ENCODE data around the gene PGS1. TPM values are rescaled to one million over a fixed set of nuclear protein-coding genes. Genes with fewer than 3 reads are reported as not detected.

Gene PGS1
- total RNA-seq, 1 donor from 2014 or later: 59.3 TPM

DNA sequence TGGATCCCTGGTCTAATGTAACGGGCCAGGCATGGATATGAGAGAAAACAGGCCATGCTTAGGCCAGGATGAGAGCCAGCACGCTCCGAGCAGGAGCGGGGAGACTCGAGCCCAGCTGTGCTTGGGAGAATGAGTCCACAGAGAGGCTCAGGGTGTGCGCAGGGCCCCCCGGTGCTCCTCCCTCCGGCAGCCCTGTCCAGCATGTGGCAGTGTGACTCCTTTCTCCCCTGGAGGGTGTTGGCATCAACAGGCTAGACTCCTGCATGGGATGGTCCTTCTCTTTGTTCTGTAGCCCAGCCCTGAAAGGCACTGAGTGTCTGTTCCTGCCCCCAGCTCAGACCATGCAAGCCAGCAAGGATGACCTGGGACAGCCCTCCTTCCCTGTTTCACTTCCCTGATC, 23.4 kb downstream of the PGS1 start:
- H3K36me3 Mint-ChIP-seq (ENCODE audit: low read depth): peaks cover 83% of the 10 kb centered on the region
- H3K4me3 Mint-ChIP-seq (ENCODE audit: low read depth): no peak overlapping the region
- H3K9me3 Mint-ChIP-seq: no peaks in the 10 kb centered on the region
- no peak for DNase-seq (ENCODE audit: low spot score)
- H3K27ac Mint-ChIP-seq: no peak overlapping the region
- intact Hi-C loops (cut with micrococcal nuclease): no loop called here
- H3K4me1 Mint-ChIP-seq (ENCODE audit: low read depth): peaks cover 3% of the 10 kb centered on the region
- H3K27me3 Mint-ChIP-seq (ENCODE audit: low read depth): no peaks in the 10 kb centered on the region

DNA sequence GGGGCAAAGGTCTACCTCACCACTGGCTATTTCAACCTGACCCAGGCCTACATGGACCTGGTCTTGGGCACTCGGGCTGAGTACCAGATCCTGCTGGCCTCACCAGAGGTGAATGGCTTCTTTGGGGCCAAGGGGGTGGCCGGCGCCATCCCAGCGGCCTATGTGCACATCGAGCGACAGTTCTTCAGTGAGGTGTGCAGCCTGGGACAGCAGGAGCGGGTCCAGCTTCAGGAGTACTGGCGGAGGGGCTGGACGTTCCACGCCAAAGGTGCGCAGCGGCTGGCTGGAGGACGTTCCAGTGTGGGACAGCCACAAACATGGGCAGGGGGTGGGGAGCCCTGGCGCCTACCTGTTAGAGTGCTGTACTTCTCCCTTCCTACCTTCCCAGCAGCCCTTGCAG, 25.4 kb downstream of the PGS1 start:
- Mint-ChIP-seq H3K27me3 (ENCODE audit: low read depth) (no peaks in the 10 kb centered on the region), H3K4me1 (ENCODE audit: low read depth) (peaks cover 3% of the 10 kb centered on the region), H3K9me3 (no peaks in the 10 kb centered on the region), H3K4me3 (ENCODE audit: low read depth) (no peak overlapping the region), H3K36me3 (ENCODE audit: low read depth) (peaks cover 71% of the 10 kb centered on the region), H3K27ac (no peak overlapping the region)
- no peak for DNase-seq (ENCODE audit: low spot score)
- intact Hi-C loops (cut with micrococcal nuclease): no loop called here

DNA sequence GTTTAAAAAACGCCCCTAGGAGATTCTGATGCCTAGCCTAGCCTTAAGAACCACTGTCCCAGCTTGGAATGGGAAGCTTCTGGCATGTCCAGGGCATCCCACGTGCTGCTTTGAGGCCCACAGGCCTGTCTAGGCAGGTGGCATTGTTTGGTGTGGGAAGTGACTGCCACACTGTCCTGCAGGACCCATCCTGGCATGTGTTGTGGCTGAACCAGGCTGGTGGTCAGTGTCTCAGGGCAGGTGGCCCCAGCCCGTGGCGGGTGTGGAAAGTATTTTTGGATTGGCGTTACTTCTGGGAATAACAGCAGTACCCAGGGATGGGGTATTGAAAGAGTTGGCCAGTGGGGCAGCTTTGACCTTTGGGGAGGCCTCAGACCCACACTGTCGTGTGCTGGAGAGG, 27.9 kb downstream of the PGS1 start:
- peaks cover 12% of the 10 kb centered on the region for H3K4me1 Mint-ChIP-seq (ENCODE audit: low read depth)

DNA sequence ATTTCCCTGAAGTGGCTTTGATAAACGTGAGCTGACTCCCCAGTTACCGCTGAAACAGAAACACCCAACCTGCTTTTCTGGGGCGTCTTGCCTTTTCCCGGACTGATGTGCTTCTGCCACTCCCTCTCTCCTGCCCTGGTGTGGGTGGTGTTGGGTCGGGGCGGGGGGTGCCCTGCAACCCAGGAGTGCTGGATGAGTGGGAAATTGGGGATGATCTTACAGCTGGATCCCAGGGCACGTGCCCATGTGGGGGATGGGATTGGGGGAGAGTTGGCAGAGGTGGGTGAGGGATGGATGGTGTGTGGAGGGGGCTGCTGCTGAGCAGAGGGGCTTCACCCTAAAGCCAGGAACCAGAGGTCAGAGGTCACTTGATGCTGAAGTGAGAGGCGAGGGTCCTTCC, 28.5 kb downstream of the PGS1 start:
- peak overlapping the region; percentile 24 for H3K27ac Mint-ChIP-seq
- no peaks in the 10 kb centered on the region for H3K27me3 Mint-ChIP-seq (ENCODE audit: low read depth)
- DNase-seq (ENCODE audit: low spot score): no peak
- H3K4me1 Mint-ChIP-seq (ENCODE audit: low read depth): peaks cover 16% of the 10 kb centered on the region
- peaks cover 44% of the 10 kb centered on the region for H3K36me3 Mint-ChIP-seq (ENCODE audit: low read depth)
- intact Hi-C loops (cut with micrococcal nuclease): no loop called here
- no peaks in the 10 kb centered on the region for H3K9me3 Mint-ChIP-seq
- H3K4me3 Mint-ChIP-seq (ENCODE audit: low read depth): no peak overlapping the region

More for the DNA sequence above, 27.9 kb downstream of the PGS1 start:
- H3K27ac Mint-ChIP-seq: no peak overlapping the region
- H3K4me3 Mint-ChIP-seq (ENCODE audit: low read depth): no peak overlapping the region
- DNase-seq (ENCODE audit: low spot score): no peak
- H3K9me3 Mint-ChIP-seq: no peaks in the 10 kb centered on the region
- H3K27me3 Mint-ChIP-seq (ENCODE audit: low read depth): no peaks in the 10 kb centered on the region
- intact Hi-C loops (cut with micrococcal nuclease): no loop called here
- peaks cover 48% of the 10 kb centered on the region for H3K36me3 Mint-ChIP-seq (ENCODE audit: low read depth)

DNA sequence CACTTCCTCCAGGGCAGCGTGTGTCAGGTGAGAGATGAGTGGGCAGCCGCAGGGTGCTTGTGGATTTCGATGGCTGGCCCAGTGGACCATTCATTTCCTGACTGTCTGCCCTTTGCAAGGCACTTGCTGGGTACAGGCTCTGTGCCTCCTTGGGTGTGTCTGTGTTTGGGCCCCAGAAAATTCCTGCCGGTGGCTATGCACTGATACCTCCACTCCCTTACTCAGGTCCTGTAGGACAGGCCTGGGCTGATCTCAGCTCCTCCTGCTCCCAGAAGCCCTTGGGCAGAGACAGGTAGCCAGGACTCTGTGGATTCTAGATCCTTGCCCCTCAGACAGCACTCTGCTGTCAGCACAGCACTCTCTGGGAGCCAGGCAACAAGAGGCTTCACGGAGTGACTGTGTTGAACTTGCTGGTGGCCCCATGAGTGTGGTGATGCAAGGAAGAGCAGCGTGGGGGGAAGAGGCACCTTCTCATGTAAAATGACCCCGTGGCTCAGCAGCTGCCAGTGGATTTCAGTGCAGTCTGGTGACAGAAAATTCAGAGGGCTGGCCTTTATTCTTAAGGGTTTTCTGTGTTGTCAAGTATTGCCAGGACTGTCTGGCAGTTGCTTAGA, 29.0 kb downstream of the PGS1 start:
- Mint-ChIP-seq H3K4me1 (ENCODE audit: low read depth) (peaks cover 22% of the 10 kb centered on the region), H3K27ac (no peak overlapping the region)

DNA sequence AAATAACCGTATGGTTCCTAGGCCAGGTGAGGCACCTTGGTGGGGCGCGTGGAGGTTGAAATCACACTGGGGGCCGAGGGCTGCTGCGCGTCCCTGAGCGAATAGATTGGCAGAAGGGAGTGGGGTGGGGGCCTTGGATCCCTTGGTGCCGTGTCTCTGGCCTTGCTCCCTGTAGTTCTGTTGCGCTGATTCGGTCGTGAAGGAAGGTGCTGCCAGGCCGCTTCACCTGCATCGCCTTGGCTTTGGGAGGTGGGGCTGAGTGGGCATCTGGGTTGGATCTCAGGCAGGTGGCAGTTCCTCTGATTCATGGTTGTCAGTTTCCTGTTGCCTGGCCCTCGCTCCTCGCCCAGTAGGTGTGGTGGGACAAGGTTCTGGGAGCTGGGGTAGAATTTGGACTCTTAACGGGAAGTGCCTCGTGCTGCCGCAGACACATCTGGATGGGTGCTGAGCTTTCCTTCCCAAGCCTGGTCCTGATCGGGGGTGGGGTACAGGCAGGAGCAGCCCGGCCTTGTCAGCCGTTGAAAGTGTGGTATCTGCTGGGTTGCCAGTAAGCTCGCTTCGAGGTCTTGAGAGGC, 30.1 kb downstream of the PGS1 start:
- H3K27me3 Mint-ChIP-seq (ENCODE audit: low read depth): no peaks in the 10 kb centered on the region
- intact Hi-C loops (cut with micrococcal nuclease): no loop called here
- peaks cover 44% of the 10 kb centered on the region for H3K36me3 Mint-ChIP-seq (ENCODE audit: low read depth)
- peaks cover 33% of the 10 kb centered on the region for H3K4me1 Mint-ChIP-seq (ENCODE audit: low read depth)
- H3K27ac Mint-ChIP-seq: peak overlapping the region; percentile 54
- H3K4me3 Mint-ChIP-seq (ENCODE audit: low read depth): no peak overlapping the region
- DNase-seq (ENCODE audit: low spot score): no peak
- no peaks in the 10 kb centered on the region for H3K9me3 Mint-ChIP-seq

More for the DNA sequence above, 29.0 kb downstream of the PGS1 start:
- Mint-ChIP-seq H3K27me3 (ENCODE audit: low read depth) (no peaks in the 10 kb centered on the region), H3K9me3 (no peaks in the 10 kb centered on the region), H3K4me3 (ENCODE audit: low read depth) (no peak overlapping the region), H3K36me3 (ENCODE audit: low read depth) (peaks cover 46% of the 10 kb centered on the region)
- no peak for DNase-seq (ENCODE audit: low spot score)
- intact Hi-C loops (cut with micrococcal nuclease): no loop called here

DNA sequence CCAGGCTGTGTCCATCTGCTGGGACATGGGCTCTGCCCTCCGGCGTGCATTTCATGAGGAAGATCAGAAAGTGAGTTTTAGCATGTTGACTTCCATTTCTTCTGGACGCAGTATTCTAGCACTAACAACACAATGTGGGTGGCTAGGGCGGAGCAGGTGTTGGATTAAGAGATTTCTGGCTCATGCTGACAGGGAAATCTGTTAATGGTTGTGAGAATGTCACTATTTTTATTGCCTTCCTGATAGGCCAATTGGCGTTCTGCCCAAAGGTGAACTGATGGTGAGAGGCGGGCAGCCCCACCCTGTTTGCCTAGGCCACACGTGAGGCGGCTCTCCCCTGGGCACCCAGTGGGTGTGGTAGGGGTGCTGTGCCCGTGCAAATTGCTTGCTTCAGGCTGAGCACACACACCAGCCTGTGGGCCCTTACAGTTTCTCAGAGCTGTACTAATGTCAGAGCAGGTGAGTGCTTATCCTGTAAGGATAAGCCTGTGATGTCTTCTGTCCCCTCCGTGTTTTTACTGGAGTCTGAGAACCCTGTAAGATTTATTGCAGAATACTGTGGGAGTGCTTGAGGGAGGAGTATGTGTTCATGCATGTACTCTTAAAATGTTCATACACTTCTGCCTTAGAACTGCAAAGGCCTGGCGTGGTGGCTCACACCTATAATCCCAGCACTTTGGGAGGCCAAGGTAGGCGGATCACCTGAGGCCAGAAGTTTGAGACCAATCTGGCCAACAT, 30.9 kb downstream of the PGS1 start:
- peaks cover 41% of the 10 kb centered on the region for H3K36me3 Mint-ChIP-seq (ENCODE audit: low read depth)
- no peaks in the 10 kb centered on the region for H3K9me3 Mint-ChIP-seq
- no peaks in the 10 kb centered on the region for H3K27me3 Mint-ChIP-seq (ENCODE audit: low read depth)
- H3K4me1 Mint-ChIP-seq (ENCODE audit: low read depth): peaks cover 41% of the 10 kb centered on the region
- H3K4me3 Mint-ChIP-seq (ENCODE audit: low read depth): no peak overlapping the region
- H3K27ac Mint-ChIP-seq: peak overlapping the region; percentile 54
- intact Hi-C loops (cut with micrococcal nuclease): no loop called here
- DNase-seq (ENCODE audit: low spot score): no peak

DNA sequence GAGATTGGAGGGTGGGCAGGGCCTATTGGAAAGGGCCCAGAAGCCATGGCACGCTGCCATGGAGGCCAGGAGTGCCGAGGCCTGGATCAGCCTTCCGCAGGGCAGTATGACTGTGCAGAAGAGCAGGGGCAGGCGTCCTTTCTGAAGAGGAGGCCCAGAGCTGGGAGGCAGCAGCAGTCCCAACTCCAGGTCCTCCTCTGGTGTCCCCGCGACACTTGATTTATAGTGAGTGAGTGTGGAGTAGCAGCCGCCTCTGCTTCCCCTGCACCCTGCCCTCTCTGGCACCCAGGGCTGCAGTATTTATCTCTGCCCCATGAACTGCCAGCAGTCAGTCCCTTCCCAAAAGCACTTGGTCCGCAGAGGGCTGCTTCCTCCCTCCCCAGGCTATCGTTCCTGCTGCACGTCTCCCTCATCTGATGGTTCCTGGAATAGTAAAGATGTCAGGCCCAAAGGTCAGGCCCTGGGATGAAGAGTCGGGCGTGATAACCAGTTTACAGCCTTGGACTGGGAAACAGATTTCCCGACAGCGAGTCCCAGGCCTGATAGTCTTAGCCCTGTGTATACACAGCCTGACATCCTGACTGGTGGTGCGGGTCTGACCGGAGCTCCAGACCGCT, 32.9 kb downstream of the PGS1 start:
- intact Hi-C loops (cut with micrococcal nuclease): no loop called here
- Mint-ChIP-seq H3K27me3 (ENCODE audit: low read depth) (no peaks in the 10 kb centered on the region), H3K36me3 (ENCODE audit: low read depth) (peaks cover 43% of the 10 kb centered on the region), H3K27ac (peak overlapping the region; percentile 83), H3K9me3 (no peaks in the 10 kb centered on the region), H3K4me3 (ENCODE audit: low read depth) (no peak overlapping the region), H3K4me1 (ENCODE audit: low read depth) (peaks cover 54% of the 10 kb centered on the region)
- DNase-seq (ENCODE audit: low spot score): no peak

DNA sequence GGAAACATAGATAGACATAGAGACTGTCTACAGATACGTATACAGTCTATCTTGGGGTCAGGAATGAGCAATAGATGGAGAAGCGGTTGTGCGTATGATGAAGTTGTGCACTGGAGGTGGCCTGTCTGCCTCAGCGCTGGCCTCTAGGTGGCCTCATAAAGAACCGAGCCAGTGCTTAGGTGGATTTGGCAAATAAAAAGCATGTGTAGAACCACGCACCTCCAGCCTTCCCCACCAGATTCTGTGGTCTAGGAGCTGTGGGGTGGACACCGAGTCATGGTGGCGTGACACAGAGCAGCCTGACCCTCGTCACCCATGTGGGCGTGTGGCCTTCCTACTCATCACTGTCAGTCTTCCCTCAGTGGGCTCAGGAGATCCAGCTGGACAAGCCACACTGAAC, 34.0 kb downstream of the PGS1 start:
- H3K9me3 Mint-ChIP-seq: no peaks in the 10 kb centered on the region

DNA sequence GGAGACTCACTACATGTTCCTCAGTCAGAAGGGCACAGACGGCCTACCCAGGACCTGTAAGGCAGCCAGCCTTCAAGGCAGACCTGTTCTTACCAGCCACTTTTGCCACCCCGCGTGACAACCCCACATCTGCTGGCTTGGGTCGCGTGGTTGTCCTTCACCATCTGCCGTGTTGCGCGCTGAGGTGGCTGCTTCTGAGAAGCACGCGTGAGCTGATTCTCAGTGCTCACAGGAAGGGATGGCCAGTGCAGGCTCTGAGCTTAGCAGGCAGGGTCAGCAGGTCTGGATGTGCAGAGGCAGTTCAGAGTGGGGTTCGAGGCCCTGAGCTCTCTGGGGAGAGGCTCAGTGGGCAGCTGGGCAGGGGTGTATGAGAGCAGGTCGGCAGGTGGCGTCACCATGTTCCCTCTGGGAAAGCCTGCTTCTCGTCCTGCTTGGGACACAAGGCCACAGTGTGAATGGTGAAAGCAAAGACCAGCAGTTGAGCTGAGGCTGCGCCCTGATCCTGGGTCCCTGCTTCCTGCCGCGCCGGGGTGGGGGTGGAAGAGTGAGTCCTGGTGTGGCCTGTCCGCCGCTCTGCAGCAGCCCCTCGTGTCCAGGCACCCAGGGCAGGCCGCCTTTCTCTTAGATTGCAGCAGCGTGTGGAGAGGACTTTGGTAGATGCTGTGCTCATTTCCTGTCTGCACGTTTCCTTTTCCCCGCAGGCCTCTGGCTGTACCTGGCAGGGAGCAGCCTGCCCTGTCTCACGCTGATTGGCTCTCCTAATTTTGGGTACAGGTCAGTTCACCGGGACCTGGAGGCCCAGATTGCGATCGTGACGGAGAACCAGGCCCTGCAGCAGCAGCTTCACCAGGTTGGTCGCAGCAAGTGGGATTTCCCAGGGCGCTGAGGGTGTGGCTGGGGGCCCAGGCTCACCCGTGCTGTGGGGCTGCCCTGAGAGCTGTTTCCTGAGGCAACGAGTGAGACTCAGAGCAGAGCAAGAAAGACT, 36.0 kb downstream of the PGS1 start:
- Mint-ChIP-seq H3K4me1 (ENCODE audit: low read depth) (peaks cover 57% of the 10 kb centered on the region), H3K27ac (peak overlapping the region; percentile 96), H3K27me3 (ENCODE audit: low read depth) (no peaks in the 10 kb centered on the region), H3K4me3 (ENCODE audit: low read depth) (peak overlapping the region; percentile 56), H3K36me3 (ENCODE audit: low read depth) (peaks cover 52% of the 10 kb centered on the region), H3K9me3 (no peaks in the 10 kb centered on the region)
- DNase-seq (ENCODE audit: low spot score): peak; percentile 44
- intact Hi-C loops (cut with micrococcal nuclease): no loop called here

More for the DNA sequence above, 34.0 kb downstream of the PGS1 start:
- Mint-ChIP-seq H3K4me3 (ENCODE audit: low read depth) (peak overlapping the region; percentile 22), H3K36me3 (ENCODE audit: low read depth) (peaks cover 47% of the 10 kb centered on the region), H3K27ac (peak overlapping the region; percentile 96), H3K4me1 (ENCODE audit: low read depth) (peaks cover 62% of the 10 kb centered on the region), H3K27me3 (ENCODE audit: low read depth) (no peaks in the 10 kb centered on the region)
- peak; percentile 24 for DNase-seq (ENCODE audit: low spot score)
- intact Hi-C loops (cut with micrococcal nuclease): no loop called here

DNA sequence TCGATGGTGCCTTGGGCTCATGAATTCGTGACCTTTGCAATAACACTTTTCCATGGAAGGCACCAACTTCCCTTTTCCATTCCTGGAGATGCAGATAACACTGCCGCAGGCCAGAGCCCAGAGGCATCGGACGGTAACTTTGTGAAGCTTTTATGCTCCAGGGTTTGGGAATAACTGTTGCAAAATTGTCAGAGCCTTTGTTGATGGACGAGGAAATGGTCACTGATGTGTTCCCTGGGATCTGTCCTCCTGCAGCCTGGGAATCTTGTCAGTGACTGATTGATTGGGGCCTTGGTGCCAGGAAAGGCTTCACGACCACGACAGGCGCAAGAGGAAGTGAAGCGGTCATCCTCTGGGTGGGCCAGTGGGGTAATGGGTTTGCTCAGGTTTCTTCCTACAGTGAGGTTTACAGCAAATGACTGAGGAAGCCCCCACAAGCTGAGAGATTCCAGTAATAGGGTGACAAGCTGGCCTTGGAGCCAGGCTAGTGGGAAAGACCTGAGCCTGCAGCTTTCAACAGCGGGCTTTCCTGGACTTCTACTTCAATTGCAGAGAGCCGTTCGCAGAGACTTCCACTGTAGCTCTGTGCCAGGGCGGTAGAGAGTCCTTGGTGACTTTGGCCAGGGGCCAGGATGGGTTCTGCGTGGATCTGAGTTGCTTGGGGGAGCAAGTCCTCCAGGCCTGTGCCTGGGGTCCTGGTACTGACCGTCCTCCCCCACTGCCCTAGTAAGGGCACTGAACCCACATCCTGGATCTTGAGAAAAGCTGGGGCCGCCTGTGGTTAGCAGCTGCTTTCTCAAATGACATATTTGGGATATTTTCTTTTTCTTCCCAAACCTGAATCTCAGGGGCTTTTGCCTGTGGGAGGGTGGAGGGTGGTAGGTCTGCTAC, 37.6 kb downstream of the PGS1 start:
- H3K27ac Mint-ChIP-seq: peak overlapping the region; percentile 96
- H3K36me3 Mint-ChIP-seq (ENCODE audit: low read depth): peaks cover 62% of the 10 kb centered on the region
- H3K4me3 Mint-ChIP-seq (ENCODE audit: low read depth): no peak overlapping the region
- no peaks in the 10 kb centered on the region for H3K9me3 Mint-ChIP-seq
- peaks cover 58% of the 10 kb centered on the region for H3K4me1 Mint-ChIP-seq (ENCODE audit: low read depth)
- no peaks in the 10 kb centered on the region for H3K27me3 Mint-ChIP-seq (ENCODE audit: low read depth)
- DNase-seq (ENCODE audit: low spot score): no peak
- intact Hi-C loops (cut with micrococcal nuclease): no loop called here

Data from activated T-helper 2 cell treated with anti-CD3 and anti-CD28 coated beads, Interferon-gamma antibody, Interleukin-2, Interleukin-4, amounts not matched to agents 10 μg/mL and 5 μg/mL and 100 μg/mL, durations not matched to agents 14 hours and 24 hours and 36 hours (primary cell).